Mammary epithelial cell (primary cell): Measurements from ENCODE around the gene TMX3.

Experiments used
- CTCF ChIP-seq, 2 donors: IDR thresholded peaks in 1 of 2; conservative IDR thresholded peaks in 1 of 2; 2 replicates each; pipeline ENCODE4 v1.5.1; 2011 to 2012; ENCODE audit warnings: inconsistent platforms in 2 of 2, low read length in 2 of 2, mild to moderate bottlenecking in 2 of 2, control low read depth in 1 of 2, low read depth in 1 of 2; ENCODE audit not compliant: insufficient read depth in 1 of 2; ENCODE audit errors: extremely low read depth in 1 of 2
- EZH2 ChIP-seq: IDR thresholded peaks from 2 replicates; pipeline ENCODE4 v1.6.1; 2012; ENCODE audit warnings: low read length, inconsistent platforms, borderline replicate concordance

DNA sequence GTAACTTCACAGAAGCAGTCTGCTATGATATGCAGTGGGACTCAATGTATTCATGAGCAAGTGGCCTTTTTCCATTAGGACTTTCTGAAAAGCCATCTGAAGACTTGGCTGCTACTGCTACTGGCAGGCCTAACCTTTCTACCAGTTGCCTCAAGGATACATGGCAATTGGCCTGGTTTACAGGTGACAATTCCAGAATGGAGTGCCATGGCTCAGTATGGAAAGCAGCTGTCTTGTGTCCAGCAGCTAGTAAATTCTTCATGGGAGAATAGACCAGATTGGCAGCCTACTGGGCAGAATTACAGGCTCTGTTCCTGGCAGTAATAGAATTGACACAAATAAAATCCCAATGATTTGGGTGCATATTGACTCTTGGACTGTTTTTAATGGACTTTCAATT is 12.6 kb upstream of the TMX3 start:
- TF ChIP-seq CTCF (conservative IDR thresholded peaks at IDR 0.05 in 1 of 2, IDR thresholded peaks at IDR 0.05 in 1 of 2; ENCODE audit: extremely low read depth in 1 of 2, insufficient read depth in 1 of 2, low read depth in 1 of 2, low read length in 2 of 2) (no peak), EZH2 (no peak)
